Neural progenitor cell (in vitro differentiated cells): ENCODE results near the gene IFIT1B.

Source experiments
- CTCF ChIP-seq: fragments of 200-600 bp; sonication (generic); IDR thresholded peaks from 2 replicates; pipeline ENCODE4 v1.5.1; 2017; ENCODE audit warnings: antibody characterized with exemption, mild to moderate bottlenecking
- EZH2 ChIP-seq: fragments of 200-600 bp; sonication (generic); IDR thresholded peaks from 2 replicates; pipeline ENCODE4 v1.6.1; 2017; ENCODE audit warnings: antibody characterized with exemption, mild to moderate bottlenecking, moderate library complexity

- TF ChIP-seq CTCF (no peak), EZH2 (no peak)
Observed at GRCh38 chr10:89421018-89421476, 43.2 kb downstream of the IFIT1B start.
